IgD-negative memory B cell (primary cell): ENCODE results near the gene FBXO46. TPM values are rescaled to one million over a fixed set of nuclear protein-coding genes. Genes with fewer than 3 reads are reported as not detected.

Experiments used
- H3K27ac Mint-ChIP-seq, 3 donors: one replicate each; pipeline ENCODE4 v1.8.0; 2020 to 2022; ENCODE audit warnings: mild to moderate bottlenecking in 3 of 3, mixed read lengths in 3 of 3, moderate library complexity in 1 of 3
- H3K27me3 Mint-ChIP-seq: one replicate; pipeline ENCODE4 v1.8.0; 2021; ENCODE audit warnings: mixed read lengths
- H3K36me3 Mint-ChIP-seq: one replicate; pipeline ENCODE4 v1.8.0; 2020; ENCODE audit warnings: mild to moderate bottlenecking, mixed read lengths
- H3K4me1 Mint-ChIP-seq, 3 donors: one replicate each; pipeline ENCODE4 v1.8.0; 2020 to 2022; ENCODE audit warnings: mixed read lengths in 3 of 3, mild to moderate bottlenecking in 1 of 3
- H3K4me3 Mint-ChIP-seq, 4 donors: one replicate each; pipeline ENCODE4 v1.8.0; 2020 to 2022; ENCODE audit warnings: mild to moderate bottlenecking in 4 of 4, mixed read lengths in 4 of 4, moderate library complexity in 3 of 4
- H3K9me3 Mint-ChIP-seq, 3 donors: one replicate each; pipeline ENCODE4 v1.8.0; 2020 to 2021; ENCODE audit warnings: mixed read lengths in 3 of 3, mild to moderate bottlenecking in 1 of 3
- polyA plus RNA-seq: library from polyadenylated mRNA; unstranded; fragments of 300-500 nt; fragmentation: Illumina TruSeq; gene quantifications from one replicate; pipeline ENCODE4 v1.2.3, GENCODE V29; 2021

FBXO46 gene
- polyA plus RNA-seq, 1 donor from 2014 or later: 23.7 TPM

DNA sequence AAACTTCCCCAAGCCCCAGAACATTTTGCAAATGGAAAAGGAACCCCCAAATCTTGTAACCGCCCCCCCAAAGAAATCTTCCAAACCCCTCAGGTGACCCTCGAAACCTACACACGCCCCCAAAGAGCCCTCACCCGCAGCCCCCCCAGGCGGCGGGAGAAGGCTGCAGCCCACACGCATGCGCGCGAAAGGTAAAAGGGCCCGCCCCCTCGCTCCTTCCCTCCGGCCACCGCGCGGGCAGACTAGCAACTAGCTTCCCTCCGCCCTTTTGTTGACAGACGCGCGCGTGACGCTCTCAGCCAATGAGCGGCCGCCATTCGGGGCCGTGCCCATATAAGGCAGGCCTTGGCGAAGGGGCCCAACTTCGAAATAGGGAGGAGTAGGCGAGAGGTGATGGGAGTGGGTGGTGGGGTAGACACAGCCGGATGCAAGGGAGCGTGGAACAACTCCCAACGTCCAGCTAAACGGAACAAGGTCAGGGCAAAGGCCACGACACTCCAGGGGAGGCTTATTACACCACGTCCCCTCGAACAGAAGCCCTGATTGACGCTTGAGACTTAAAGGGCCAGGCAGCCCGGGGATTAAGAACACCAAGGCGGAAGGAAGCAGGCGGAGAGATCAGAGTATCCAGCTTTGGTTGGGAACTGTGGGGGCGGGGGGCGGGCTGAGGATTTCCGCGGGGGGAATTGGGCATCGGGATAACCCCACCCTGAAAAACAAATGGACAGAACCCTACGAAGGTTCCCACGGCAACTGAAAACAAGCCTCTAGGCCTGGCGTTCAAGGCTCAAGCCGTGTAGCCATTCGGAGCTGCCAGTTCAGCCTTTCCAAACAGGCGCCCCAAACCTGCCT, 13.3 kb downstream of the FBXO46 start:
- Mint-ChIP-seq H3K4me1 (peaks cover 21 to 37% (median 28%) of the 10 kb centered on the region in 3 donors), H3K27me3 (no peaks in the 10 kb centered on the region), H3K4me3 (peak overlapping the region; percentile 88 to 99 (median 96)), H3K9me3 (peaks cover 0 to 3% (median 0%) of the 10 kb centered on the region in 3 donors), H3K36me3 (peaks cover 9% of the 10 kb centered on the region), H3K27ac (peak overlapping the region; percentile 84 to 98 (median 97))

DNA sequence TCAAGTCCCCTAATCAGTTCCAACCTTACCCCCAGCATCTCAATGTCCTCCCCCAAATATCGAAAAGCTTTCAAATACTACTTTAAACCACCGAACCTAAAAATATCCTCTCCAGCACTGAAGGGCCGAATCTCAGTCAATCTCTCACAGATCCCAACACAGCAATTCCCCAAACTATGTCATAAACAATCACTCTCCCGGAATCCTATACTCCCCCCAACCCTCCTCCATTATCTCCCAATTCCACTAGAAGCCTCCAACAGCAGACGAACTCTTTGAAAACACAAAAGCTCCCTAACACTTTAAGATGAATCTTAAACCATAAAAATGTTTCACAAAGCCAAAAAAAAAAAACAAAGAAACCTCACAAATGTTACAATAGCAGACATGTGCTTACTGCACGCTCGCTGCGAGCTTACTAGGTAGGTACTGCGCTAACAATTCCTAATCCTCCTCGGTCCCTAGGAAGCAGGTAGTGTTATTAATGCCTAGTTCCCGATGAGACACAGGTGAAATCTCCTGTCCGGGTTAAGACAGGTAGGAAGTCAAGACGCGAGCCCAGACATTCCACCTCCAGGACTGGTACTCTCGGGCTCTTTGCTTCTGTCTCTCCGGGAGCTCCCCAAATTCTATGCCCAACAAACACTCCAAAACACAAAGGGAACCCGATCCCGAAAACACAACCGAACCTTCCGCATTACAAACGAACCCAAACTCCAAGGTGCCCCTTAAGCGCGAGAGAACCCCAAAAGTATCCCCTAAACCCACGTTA, 14.2 kb downstream of the FBXO46 start:
- Mint-ChIP-seq H3K36me3 (peaks cover 9% of the 10 kb centered on the region), H3K9me3 (peaks cover 0 to 3% (median 0%) of the 10 kb centered on the region in 3 donors), H3K4me1 (peaks cover 21 to 35% (median 28%) of the 10 kb centered on the region in 3 donors), H3K27ac (peak overlapping the region; percentile 84 to 98 (median 97)), H3K4me3 (peak overlapping the region; percentile 88 to 99 (median 96)), H3K27me3 (no peaks in the 10 kb centered on the region)

- H3K4me1 Mint-ChIP-seq: peaks cover 27 to 39% (median 34%) of the 10 kb centered on the region in 3 donors
- peak overlapping the region in 3 of 4 donors; percentile 30 to 69 (median 55) for H3K4me3 Mint-ChIP-seq
- no peaks in the 10 kb centered on the region for H3K27me3 Mint-ChIP-seq
- H3K36me3 Mint-ChIP-seq: peaks cover 9% of the 10 kb centered on the region
- H3K27ac Mint-ChIP-seq: peak overlapping the region in 1 of 3 donors; percentile 88
- peaks cover 0 to 3% (median 0%) of the 10 kb centered on the region in 3 donors for H3K9me3 Mint-ChIP-seq
These were observed 15.6 kb downstream of the FBXO46 start for GRCh38 chr19:45715139-45715538.

GRCh38 chr19:45713141-45713540, 17.6 kb downstream of the FBXO46 start:
- Mint-ChIP-seq H3K9me3 (no peaks in the 10 kb centered on the region), H3K36me3 (peaks cover 4% of the 10 kb centered on the region), H3K4me1 (peaks cover 27 to 37% (median 28%) of the 10 kb centered on the region in 3 donors), H3K27me3 (no peaks in the 10 kb centered on the region), H3K27ac (no peak overlapping the region), H3K4me3 (no peak overlapping the region)

DNA sequence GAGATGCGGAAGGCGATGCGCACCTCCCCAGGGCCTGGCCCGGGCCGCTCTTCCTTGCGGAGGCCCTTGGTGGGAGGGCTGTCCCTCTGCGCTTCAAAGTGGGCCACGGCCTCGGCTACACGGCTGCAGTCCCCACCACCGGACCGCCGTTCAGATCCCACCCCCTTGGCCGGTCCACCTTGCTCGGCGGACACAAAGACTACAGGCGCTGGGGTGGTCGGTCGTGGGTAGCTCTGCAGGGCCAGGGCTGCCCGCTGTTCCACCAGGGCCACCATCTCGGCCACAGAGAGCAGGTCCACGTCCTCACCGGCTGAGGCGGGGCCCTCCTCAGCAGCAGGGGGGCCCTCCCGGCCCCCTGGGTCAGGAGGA, 18.0 kb downstream of the FBXO46 start:
- peaks cover 4% of the 10 kb centered on the region for H3K36me3 Mint-ChIP-seq
- peaks cover 27 to 33% (median 27%) of the 10 kb centered on the region in 3 donors for H3K4me1 Mint-ChIP-seq
- no peak overlapping the region for H3K27ac Mint-ChIP-seq
- no peaks in the 10 kb centered on the region for H3K27me3 Mint-ChIP-seq
- no peak overlapping the region for H3K4me3 Mint-ChIP-seq
- no peaks in the 10 kb centered on the region for H3K9me3 Mint-ChIP-seq

DNA sequence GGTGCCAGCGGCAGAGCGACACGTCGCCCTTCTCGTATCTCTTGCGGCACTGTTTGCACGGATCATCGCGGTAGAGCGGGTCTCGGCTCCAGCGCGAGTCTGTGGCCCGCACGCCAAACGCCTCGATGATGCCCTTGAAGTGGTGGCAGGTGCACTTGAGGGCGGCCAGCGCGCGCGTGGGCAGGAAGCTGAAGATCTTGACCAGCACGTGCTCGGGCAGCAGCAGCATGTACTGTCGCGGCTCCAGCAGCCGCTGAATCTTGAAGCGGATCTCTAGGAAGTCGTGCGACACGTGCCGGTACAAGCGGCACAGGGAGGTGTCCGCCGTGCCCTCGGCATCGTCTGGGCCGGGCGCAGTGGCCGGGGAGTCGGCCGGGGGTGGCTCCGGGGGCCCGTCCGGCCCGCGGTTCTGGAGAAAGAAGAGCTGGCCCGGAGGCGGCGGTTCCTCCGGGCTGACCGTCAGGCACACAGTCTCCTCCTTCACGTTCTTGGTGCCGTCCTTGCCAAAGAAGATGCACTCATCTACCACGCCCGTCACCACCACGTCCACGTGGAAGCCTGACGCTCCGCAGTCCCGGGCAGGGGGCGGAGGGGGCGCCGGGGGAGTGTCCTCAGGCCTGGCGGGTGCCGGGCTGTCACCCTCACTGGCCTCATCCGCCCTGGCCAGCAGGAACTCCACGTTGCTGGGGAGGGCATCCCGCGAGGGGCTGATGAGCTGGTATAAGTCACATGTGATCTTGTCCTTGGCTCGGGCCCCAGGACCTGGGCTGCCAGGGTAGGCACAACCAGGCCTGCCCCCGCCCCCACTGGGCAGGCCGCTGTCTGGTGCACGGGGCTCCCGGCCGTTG, 18.6 kb downstream of the FBXO46 start:
- H3K27ac Mint-ChIP-seq: no peak overlapping the region
- H3K4me1 Mint-ChIP-seq: peaks cover 25 to 33% (median 25%) of the 10 kb centered on the region in 3 donors
- no peaks in the 10 kb centered on the region for H3K9me3 Mint-ChIP-seq
- peaks cover 2% of the 10 kb centered on the region for H3K36me3 Mint-ChIP-seq
- no peak overlapping the region for H3K4me3 Mint-ChIP-seq
- H3K27me3 Mint-ChIP-seq: no peaks in the 10 kb centered on the region

- Mint-ChIP-seq H3K36me3 (peaks cover 2% of the 10 kb centered on the region), H3K27ac (peak overlapping the region; percentile 17 to 76 (median 74)), H3K4me1 (peaks cover 20 to 30% (median 23%) of the 10 kb centered on the region in 3 donors), H3K9me3 (no peaks in the 10 kb centered on the region), H3K27me3 (no peaks in the 10 kb centered on the region), H3K4me3 (peak overlapping the region in 2 of 4 donors; percentile 43 to 78)
These were observed 20.2 kb downstream of the FBXO46 start for GRCh38 chr19:45710356-45711130.

DNA sequence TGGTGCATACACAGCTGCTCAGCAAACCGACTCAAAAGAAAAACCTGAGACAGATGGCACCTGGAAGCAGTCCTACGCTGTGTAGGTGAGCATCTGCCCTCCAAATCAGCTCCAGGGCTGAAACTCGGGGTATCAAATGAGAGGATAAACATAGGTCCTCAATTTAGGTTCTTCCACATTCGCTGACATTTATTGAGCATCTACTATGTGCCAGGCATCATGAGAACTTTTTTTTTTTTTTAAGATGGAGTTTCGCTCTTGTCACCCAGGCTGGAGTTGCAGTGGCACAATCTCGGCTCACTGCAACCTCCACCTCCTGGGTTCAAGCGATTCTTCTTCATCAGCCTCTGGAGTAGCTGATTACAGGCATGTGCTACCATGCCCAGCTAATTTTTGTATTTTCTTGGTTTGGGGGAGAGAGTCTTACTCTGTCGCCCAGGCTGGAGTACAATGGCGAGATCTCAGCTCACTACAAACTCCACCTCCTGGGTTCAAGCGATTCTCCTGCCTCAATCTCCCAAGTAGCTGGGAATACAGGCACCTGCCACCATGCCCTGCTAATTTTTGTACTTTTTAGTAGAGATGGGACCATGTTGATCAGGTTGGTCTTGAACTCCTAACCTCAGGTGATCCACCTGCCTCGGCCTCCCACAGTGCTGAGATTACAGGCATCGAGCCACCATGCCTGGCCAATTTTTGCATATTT, 24.8 kb downstream of the FBXO46 start:
- Mint-ChIP-seq H3K9me3 (no peaks in the 10 kb centered on the region), H3K27me3 (no peaks in the 10 kb centered on the region), H3K27ac (peak overlapping the region; percentile 92 to 97 (median 95)), H3K4me3 (peak overlapping the region; percentile 63 to 92 (median 84)), H3K4me1 (peaks cover 19 to 25% (median 22%) of the 10 kb centered on the region in 3 donors), H3K36me3 (peaks cover 9% of the 10 kb centered on the region)

GRCh38 chr19:45705115-45705514, 25.6 kb downstream of the FBXO46 start:
- peak overlapping the region in 1 of 4 donors; percentile 57 for H3K4me3 Mint-ChIP-seq
- peak overlapping the region in 2 of 3 donors; percentile 39 to 89 for H3K27ac Mint-ChIP-seq
- H3K36me3 Mint-ChIP-seq: peaks cover 10% of the 10 kb centered on the region
- H3K9me3 Mint-ChIP-seq: no peaks in the 10 kb centered on the region
- H3K4me1 Mint-ChIP-seq: peaks cover 12 to 22% (median 17%) of the 10 kb centered on the region in 3 donors
- no peaks in the 10 kb centered on the region for H3K27me3 Mint-ChIP-seq

GRCh38 chr19:45701676-45702075, 29.0 kb downstream of the FBXO46 start:
- Mint-ChIP-seq H3K36me3 (peaks cover 8% of the 10 kb centered on the region), H3K27me3 (no peaks in the 10 kb centered on the region), H3K4me1 (peaks cover 6 to 9% (median 8%) of the 10 kb centered on the region in 3 donors), H3K4me3 (no peak overlapping the region), H3K9me3 (no peaks in the 10 kb centered on the region), H3K27ac (no peak overlapping the region)

GRCh38 chr19:45693106-45693788, 37.4 kb downstream of the FBXO46 start:
- Mint-ChIP-seq H3K9me3 (no peaks in the 10 kb centered on the region), H3K36me3 (peaks cover 3% of the 10 kb centered on the region), H3K4me1 (peaks cover 6 to 14% (median 12%) of the 10 kb centered on the region in 3 donors), H3K27ac (peak overlapping the region; percentile 89 to 98 (median 96)), H3K27me3 (no peaks in the 10 kb centered on the region), H3K4me3 (peak overlapping the region; percentile 88 to 100 (median 98))

GRCh38 chr19:45692187-45693105, 38.2 kb downstream of the FBXO46 start, which contains the start of gene QPCTL:
Gene QPCTL, plus strand, starts transcription at chr19:45692666. Its CDS starts 38 bp downstream, at chr19:45692704.
- Mint-ChIP-seq H3K9me3 (no peaks in the 10 kb centered on the region), H3K27me3 (no peaks in the 10 kb centered on the region), H3K4me1 (peaks cover 6 to 14% (median 12%) of the 10 kb centered on the region in 3 donors), H3K4me3 (peak within 1 kb of the TSS; percentile 88 to 100 (median 98)), H3K36me3 (peaks cover 3% of the 10 kb centered on the region), H3K27ac (peak within 1 kb of the TSS; percentile 89 to 98 (median 96))
